Chondrocyte (in vitro differentiated cells): ENCODE data around the gene SEC24C. TPM values are rescaled to one million over a fixed set of nuclear protein-coding genes. Genes with fewer than 3 reads are reported as not detected.

Experiments
- DNase-seq: peaks from one replicate; pipeline ENCODE4 v3.0.0; 2021; ENCODE audit warnings: mixed read lengths, low spot score
- H3K27ac Mint-ChIP-seq: one replicate; pipeline ENCODE4 v1.8.0; 2021; ENCODE audit warnings: mild to moderate bottlenecking, moderate library complexity, mixed read lengths; ENCODE audit not compliant: unreplicated experiment
- H3K27me3 Mint-ChIP-seq: 2 replicates; pipeline ENCODE4 v1.8.0; 2021; ENCODE audit warnings: low read depth, mixed read lengths
- H3K36me3 Mint-ChIP-seq: 2 replicates; pipeline ENCODE4 v1.8.0; 2021; ENCODE audit warnings: low read depth, mixed read lengths
- H3K4me1 Mint-ChIP-seq: 2 replicates; pipeline ENCODE4 v1.8.0; 2021; ENCODE audit warnings: low read depth, mild to moderate bottlenecking, mixed read lengths
- H3K4me3 Mint-ChIP-seq: one replicate; pipeline ENCODE4 v1.8.0; 2021; ENCODE audit warnings: mild to moderate bottlenecking, moderate library complexity, mixed read lengths; ENCODE audit not compliant: unreplicated experiment
- H3K9me3 Mint-ChIP-seq: 2 replicates; pipeline ENCODE4 v1.8.0; 2021; ENCODE audit warnings: low read depth, mixed read lengths
- CTCF ChIP-seq: fragments of 200-600 bp; sonication (generic); IDR thresholded peaks from 2 replicates; pipeline ENCODE4 v1.5.0; 2021; ENCODE audit warnings: antibody characterized with exemption, mild to moderate bottlenecking, moderate library complexity
- total RNA-seq: library from RNA; stranded (reverse); gene quantifications from 3 replicates; pipeline ENCODE4 v1.2.1, GENCODE V29; 2021

Gene SEC24C
- total RNA-seq, 1 donor from 2014 or later = 55.6 TPM

GRCh38 chr10:73768881-73769280 is 24.7 kb downstream of the SEC24C start:
- Mint-ChIP-seq H3K36me3 (peaks cover 52% of the 10 kb centered on the region), H3K27ac (peak overlapping the region; percentile 71), H3K4me1 (peaks cover 20% of the 10 kb centered on the region), H3K9me3 (no peaks in the 10 kb centered on the region), H3K4me3 (no peak overlapping the region), H3K27me3 (no peaks in the 10 kb centered on the region)
- no peak for DNase-seq
- TF ChIP-seq CTCF = no peak

DNA sequence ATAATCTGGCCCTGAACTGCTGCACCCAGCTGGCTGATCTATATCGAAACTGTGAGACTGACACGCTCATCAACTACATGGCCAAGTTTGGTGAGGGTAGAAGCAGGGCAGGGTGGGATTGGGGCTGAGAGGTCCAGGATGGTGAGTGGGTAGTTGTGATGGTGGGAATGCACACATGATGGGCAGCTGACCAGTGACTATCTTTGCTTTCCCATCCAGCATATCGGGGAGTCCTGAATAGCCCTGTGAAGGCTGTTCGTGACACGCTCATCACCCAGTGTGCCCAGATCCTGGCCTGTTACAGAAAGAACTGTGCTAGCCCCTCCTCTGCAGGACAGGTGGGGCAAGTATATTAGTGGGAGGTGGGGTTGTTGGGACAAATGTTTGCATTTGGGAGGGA is 25.2 kb downstream of the SEC24C start:
- Mint-ChIP-seq H3K36me3 (peaks cover 51% of the 10 kb centered on the region), H3K27ac (no peak overlapping the region), H3K4me3 (no peak overlapping the region)

GRCh38 chr10:73771722-73772280 is 27.6 kb downstream of the SEC24C start:
- Mint-ChIP-seq H3K27me3 (no peaks in the 10 kb centered on the region), H3K4me3 (peak overlapping the region; percentile 94), H3K4me1 (peaks cover 41% of the 10 kb centered on the region), H3K9me3 (no peaks in the 10 kb centered on the region), H3K36me3 (peaks cover 30% of the 10 kb centered on the region), H3K27ac (peak overlapping the region; percentile 92)
- TF ChIP-seq CTCF = peak; percentile 9
- no peak for DNase-seq

More for the DNA sequence above, 25.2 kb downstream of the SEC24C start:
- Mint-ChIP-seq H3K9me3 (no peaks in the 10 kb centered on the region), H3K4me1 (peaks cover 25% of the 10 kb centered on the region), H3K27me3 (no peaks in the 10 kb centered on the region)
- no peak for DNase-seq
- no peak for TF ChIP-seq CTCF

GRCh38 chr10:73772281-73773151 is 28.3 kb downstream of the SEC24C start:
- TF ChIP-seq CTCF = peak; percentile 56
- peaks cover 29% of the 10 kb centered on the region for H3K36me3 Mint-ChIP-seq
- no peak for DNase-seq
- H3K4me1 Mint-ChIP-seq = peaks cover 44% of the 10 kb centered on the region
- H3K9me3 Mint-ChIP-seq = no peaks in the 10 kb centered on the region
- peak overlapping the region; percentile 92 for H3K27ac Mint-ChIP-seq
- H3K27me3 Mint-ChIP-seq = no peaks in the 10 kb centered on the region
- H3K4me3 Mint-ChIP-seq = peak overlapping the region; percentile 94

DNA sequence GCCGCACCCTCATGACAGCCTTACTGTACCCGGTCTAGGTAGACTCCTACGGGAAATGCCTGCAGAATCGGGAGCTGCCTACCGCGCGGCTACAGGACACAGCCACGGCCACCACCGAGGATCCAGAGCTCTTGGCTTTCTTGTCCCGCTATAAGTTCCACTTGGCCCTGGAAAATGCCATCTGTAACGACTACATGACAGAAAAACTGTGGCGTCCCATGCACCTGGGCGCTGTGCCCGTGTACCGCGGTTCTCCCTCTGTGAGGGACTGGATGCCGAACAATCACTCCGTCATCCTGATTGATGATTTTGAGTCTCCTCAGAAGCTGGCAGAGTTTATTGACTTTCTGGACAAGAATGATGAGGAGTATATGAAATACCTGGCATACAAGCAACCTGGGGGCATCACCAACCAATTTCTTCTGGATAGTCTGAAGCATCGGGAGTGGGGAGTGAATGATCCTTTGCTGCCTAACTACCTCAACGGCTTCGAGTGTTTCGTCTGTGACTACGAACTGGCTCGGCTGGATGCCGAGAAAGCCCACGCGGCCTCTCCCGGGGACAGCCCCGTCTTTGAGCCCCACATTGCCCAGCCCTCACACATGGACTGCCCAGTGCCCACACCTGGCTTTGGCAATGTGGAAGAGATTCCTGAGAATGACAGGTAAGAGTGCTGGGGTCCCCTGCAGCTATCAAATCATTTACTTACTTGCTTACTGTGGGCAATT is 29.1 kb downstream of the SEC24C start:
- DNase-seq = no peak
- Mint-ChIP-seq H3K36me3 (peaks cover 25% of the 10 kb centered on the region), H3K27ac (peak overlapping the region; percentile 92), H3K4me1 (peaks cover 44% of the 10 kb centered on the region), H3K4me3 (peak overlapping the region; percentile 94), H3K27me3 (no peaks in the 10 kb centered on the region), H3K9me3 (no peaks in the 10 kb centered on the region)
- no peak for TF ChIP-seq CTCF
